AG09309 (cell line): ENCODE measurements around the gene RFNG.

Experiments used
- DNase-seq: peaks from one replicate; pipeline ENCODE4 v3.0.0-alpha.2; 2010; ENCODE audit warnings: low read depth
- H3K4me3 ChIP-seq: 2 replicates; pipeline ENCODE4 v1.5.1; 2011; ENCODE audit warnings: mild to moderate bottlenecking, low read depth, low read length, moderate library complexity; ENCODE audit not compliant: control insufficient read depth
- CTCF ChIP-seq: IDR thresholded peaks from 2 replicates; pipeline ENCODE4 v1.5.1; 2011; ENCODE audit warnings: mild to moderate bottlenecking, low read depth, low read length, inconsistent platforms; ENCODE audit not compliant: insufficient read depth, control insufficient read depth; ENCODE audit errors: missing control alignments

RFNG gene

GRCh38 chr17:82003411-82004381 is 47.9 kb downstream of the RFNG start:
- peak overlapping the region; percentile 3; the same call in 1 of the 2 replicates for H3K4me3 ChIP-seq
- TF ChIP-seq CTCF, result peak; percentile 14
- peak; percentile 76 for DNase-seq

- DNase-seq, result no peak
- no peak overlapping the region for H3K4me3 ChIP-seq
- no peak for TF ChIP-seq CTCF
Measured at GRCh38 chr17:82001571-82002056, 50.0 kb downstream of the RFNG start.

GRCh38 chr17:82000803-82001570 is 50.6 kb downstream of the RFNG start:
- H3K4me3 ChIP-seq, result no peak overlapping the region
- no peak for TF ChIP-seq CTCF
- DNase-seq, result no peak

GRCh38 chr17:81999976-82000802 is 51.4 kb downstream of the RFNG start:
- no peak for TF ChIP-seq CTCF
- no peak for DNase-seq
- no peak overlapping the region for H3K4me3 ChIP-seq

GRCh38 chr17:81999587-81999975 is 52.0 kb downstream of the RFNG start:
- no peak for TF ChIP-seq CTCF
- no peak for DNase-seq
- no peak overlapping the region for H3K4me3 ChIP-seq
